ENCODE results near the gene IFNA7. TPM values are rescaled to one million over a fixed set of nuclear protein-coding genes. Genes with fewer than 3 reads are reported as not detected.
"Not testable (repeated sequence)": the region's sequence is repeated elsewhere in the genome, so short reads cannot be mapped to it uniquely, and the experiment has no call there.

The IFNA7 gene
- polyA plus RNA-seq, 1 of the 3 experiments (the other 2 are of a cell fraction), result not detected

DNA sequence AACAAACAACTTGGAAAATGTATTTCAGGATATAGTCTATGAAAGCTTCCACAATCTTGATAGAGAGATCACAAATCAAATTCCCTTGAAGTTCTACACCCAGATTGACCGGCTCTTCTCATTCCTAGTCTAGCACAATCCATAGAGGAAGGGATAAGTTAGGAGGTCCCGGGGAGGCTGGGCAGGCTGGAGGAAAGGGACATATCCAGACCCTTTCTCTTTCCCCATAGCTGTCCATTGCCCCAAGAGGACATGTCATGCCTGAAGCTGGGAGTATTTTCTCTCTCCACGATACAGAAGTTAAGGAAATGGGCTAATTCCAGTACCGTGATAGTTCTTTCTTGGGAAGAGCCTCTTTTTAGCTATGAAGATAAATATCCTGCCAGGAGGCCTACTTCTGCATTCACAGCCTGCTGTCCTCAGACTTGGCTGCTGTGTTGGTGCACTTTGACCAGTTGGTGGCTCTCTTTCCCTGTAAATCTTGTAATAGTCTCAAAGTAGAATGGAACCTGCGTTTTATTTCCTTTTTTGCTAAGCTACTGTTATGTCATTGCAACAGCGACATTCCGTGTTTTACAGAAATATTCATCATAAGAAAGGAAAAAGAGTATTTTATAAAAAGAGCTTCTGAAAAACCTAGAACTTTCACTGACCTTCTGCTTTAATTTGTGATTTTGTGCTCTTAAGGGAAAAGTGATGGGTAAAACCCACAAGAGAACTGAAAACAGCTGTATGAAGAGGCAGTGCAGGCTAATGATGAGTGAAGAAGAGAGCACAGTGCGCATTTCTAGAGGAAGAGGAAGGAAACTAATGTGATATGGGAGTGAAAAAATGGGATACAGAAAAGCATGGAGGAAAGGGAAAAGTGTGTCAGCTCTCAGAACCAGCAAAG is 33.7 kb upstream of the IFNA7 start:
- H3K79me2 ChIP-seq (ENCODE audit: insufficient read depth); H3K9ac ChIP-seq; H3K4me1 ChIP-seq (ENCODE audit: control insufficient read depth in 1 of 2, insufficient read depth in 2 of 2, low read depth in 1 of 2, low read length in 1 of 2); POLR2A ChIA-PET; H3K9me2 ChIP-seq; H3K4me2 ChIP-seq; H3K27me3 ChIP-seq (ENCODE audit: insufficient read depth); H4K20me1 ChIP-seq (ENCODE audit: insufficient read depth); H3K4me3 ChIP-seq (ENCODE audit: low read depth in 2 of 2, low read length in 1 of 2); H3K36me3 ChIP-seq (replicated peaks in 1 of 2; ENCODE audit: control insufficient read depth in 1 of 2, insufficient read depth in 2 of 2, low read length in 1 of 2); H3K9me3 ChIP-seq; H2AFZ ChIP-seq (ENCODE audit: low read depth); H3F3A ChIP-seq (replicated peaks; ENCODE audit: insufficient read depth); H3K27ac ChIP-seq (ENCODE audit: low read depth in 2 of 2, low read length in 1 of 2): not testable (repeated sequence)
- DNase-seq, result peak; percentile 3
- CTCF ChIA-PET, result interaction anchor here (0.6 to 2.7 kb wide), 15 partner anchors 16 to 555 kb away, joined by 3 to 14 read pairs (median 4); partner anchors contain the start of gene IFNW1
- 6% methylated on average over 8 of the region's 8 CpGs for WGBS (ENCODE audit: low lambda C conversion rate)
- TF ChIP-seq SMC3 (IDR thresholded peaks at IDR 0.05; ENCODE audit: low read depth, low read length) (0 out of 2 replicates have a peak, but pooled peaks have one; percentile 19), RAD21 (IDR thresholded peaks at IDR 0.05; ENCODE audit: low read length) (peak; percentile 62)
- TF ChIP-seq, protein P1, sequence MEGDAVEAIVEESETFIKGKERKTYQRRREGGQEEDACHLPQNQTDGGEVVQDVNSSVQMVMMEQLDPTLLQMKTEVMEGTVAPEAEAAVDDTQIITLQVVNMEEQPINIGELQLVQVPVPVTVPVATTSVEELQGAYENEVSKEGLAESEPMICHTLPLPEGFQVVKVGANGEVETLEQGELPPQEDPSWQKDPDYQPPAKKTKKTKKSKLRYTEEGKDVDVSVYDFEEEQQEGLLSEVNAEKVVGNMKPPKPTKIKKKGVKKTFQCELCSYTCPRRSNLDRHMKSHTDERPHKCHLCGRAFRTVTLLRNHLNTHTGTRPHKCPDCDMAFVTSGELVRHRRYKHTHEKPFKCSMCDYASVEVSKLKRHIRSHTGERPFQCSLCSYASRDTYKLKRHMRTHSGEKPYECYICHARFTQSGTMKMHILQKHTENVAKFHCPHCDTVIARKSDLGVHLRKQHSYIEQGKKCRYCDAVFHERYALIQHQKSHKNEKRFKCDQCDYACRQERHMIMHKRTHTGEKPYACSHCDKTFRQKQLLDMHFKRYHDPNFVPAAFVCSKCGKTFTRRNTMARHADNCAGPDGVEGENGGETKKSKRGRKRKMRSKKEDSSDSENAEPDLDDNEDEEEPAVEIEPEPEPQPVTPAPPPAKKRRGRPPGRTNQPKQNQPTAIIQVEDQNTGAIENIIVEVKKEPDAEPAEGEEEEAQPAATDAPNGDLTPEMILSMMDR (IDR thresholded peaks at IDR 0.05), result peak; percentile 56

DNA sequence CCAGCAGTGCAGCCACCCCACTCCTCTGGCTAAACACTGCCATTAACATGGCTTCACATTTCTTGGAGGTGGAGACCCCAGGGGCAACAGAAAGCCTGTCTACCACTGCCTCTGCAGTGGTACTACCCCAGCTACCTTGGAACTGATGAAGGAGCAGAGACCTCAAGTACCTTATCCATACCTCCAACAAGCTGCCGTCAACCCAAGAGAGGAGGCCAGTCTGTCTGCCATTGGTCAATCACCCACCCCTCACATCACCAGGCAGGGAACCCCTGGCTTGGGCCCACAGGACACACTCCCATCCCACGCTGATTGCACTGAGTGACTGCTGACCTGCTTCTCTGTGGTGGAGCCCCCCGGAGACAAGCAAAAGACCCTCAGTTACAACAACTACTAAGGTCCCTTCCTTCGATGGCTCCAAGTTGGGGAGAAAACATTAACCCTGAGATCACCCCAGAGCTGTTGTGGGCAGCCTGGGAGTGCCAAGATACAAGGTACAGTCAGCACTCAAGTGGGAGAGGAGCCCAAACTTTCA is 32.2 kb upstream of the IFNA7 start:
- Histone ChIP-seq H2AFZ (ENCODE audit: low read depth) (no peak overlapping the region), H3K4me2 (no peak overlapping the region), H3K9me2 (no peaks in the 10 kb centered on the region), H3K9ac (no peak overlapping the region), H3K27ac (ENCODE audit: low read depth in 2 of 2, low read length in 1 of 2) (no peak overlapping the region), H3K4me1 (ENCODE audit: control insufficient read depth in 1 of 2, insufficient read depth in 2 of 2, low read depth in 1 of 2, low read length in 1 of 2) (no peaks in the 10 kb centered on the region), H4K20me1 (ENCODE audit: insufficient read depth) (no peaks in the 10 kb centered on the region), H3K36me3 (replicated peaks in 1 of 2; ENCODE audit: control insufficient read depth in 1 of 2, insufficient read depth in 2 of 2, low read length in 1 of 2) (no peaks in the 10 kb centered on the region), H3K9me3 (no peaks in the 10 kb centered on the region), H3F3A (replicated peaks; ENCODE audit: insufficient read depth) (no peaks in the 10 kb centered on the region), H3K4me3 (ENCODE audit: low read depth in 2 of 2, low read length in 1 of 2) (no peak overlapping the region), H3K79me2 (ENCODE audit: insufficient read depth) (no peaks in the 10 kb centered on the region), H3K27me3 (ENCODE audit: insufficient read depth) (no peaks in the 10 kb centered on the region)
- 0% methylated on average over 3 of the region's 4 CpGs for WGBS (ENCODE audit: low lambda C conversion rate)
- TF ChIP-seq RXRA (IDR thresholded peaks at IDR 0.05; ENCODE audit: borderline replicate concordance, low read depth) (no peak), FOXM1 (IDR thresholded peaks at IDR 0.05; ENCODE audit: low read depth) (no peak)
- TF ChIP-seq, protein P2, sequence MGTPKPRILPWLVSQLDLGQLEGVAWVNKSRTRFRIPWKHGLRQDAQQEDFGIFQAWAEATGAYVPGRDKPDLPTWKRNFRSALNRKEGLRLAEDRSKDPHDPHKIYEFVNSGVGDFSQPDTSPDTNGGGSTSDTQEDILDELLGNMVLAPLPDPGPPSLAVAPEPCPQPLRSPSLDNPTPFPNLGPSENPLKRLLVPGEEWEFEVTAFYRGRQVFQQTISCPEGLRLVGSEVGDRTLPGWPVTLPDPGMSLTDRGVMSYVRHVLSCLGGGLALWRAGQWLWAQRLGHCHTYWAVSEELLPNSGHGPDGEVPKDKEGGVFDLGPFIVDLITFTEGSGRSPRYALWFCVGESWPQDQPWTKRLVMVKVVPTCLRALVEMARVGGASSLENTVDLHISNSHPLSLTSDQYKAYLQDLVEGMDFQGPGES (IDR thresholded peaks at IDR 0.05; ENCODE audit: low read depth, low read length), result no peak
- TF ChIP-seq, protein P3, sequence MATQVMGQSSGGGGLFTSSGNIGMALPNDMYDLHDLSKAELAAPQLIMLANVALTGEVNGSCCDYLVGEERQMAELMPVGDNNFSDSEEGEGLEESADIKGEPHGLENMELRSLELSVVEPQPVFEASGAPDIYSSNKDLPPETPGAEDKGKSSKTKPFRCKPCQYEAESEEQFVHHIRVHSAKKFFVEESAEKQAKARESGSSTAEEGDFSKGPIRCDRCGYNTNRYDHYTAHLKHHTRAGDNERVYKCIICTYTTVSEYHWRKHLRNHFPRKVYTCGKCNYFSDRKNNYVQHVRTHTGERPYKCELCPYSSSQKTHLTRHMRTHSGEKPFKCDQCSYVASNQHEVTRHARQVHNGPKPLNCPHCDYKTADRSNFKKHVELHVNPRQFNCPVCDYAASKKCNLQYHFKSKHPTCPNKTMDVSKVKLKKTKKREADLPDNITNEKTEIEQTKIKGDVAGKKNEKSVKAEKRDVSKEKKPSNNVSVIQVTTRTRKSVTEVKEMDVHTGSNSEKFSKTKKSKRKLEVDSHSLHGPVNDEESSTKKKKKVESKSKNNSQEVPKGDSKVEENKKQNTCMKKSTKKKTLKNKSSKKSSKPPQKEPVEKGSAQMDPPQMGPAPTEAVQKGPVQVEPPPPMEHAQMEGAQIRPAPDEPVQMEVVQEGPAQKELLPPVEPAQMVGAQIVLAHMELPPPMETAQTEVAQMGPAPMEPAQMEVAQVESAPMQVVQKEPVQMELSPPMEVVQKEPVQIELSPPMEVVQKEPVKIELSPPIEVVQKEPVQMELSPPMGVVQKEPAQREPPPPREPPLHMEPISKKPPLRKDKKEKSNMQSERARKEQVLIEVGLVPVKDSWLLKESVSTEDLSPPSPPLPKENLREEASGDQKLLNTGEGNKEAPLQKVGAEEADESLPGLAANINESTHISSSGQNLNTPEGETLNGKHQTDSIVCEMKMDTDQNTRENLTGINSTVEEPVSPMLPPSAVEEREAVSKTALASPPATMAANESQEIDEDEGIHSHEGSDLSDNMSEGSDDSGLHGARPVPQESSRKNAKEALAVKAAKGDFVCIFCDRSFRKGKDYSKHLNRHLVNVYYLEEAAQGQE (IDR thresholded peaks at IDR 0.05; ENCODE audit: low read depth, low read length), result no peak
- TF ChIP-seq, protein P4, sequence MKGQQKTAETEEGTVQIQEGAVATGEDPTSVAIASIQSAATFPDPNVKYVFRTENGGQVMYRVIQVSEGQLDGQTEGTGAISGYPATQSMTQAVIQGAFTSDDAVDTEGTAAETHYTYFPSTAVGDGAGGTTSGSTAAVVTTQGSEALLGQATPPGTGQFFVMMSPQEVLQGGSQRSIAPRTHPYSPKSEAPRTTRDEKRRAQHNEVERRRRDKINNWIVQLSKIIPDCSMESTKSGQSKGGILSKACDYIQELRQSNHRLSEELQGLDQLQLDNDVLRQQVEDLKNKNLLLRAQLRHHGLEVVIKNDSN (IDR thresholded peaks at IDR 0.05; ENCODE audit: borderline replicate concordance, low read depth), result no peak
- DNase-seq, result no peak
- ChIA-PET CTCF (interaction anchor here (1.1 to 2.7 kb wide), 3 partner anchors 17 to 92 kb away, joined by 3 to 14 read pairs (median 4); partner anchors contain the start of gene IFNW1), POLR2A (no interaction called here)
